ENCODE results near the gene PSMA7.

PSMA7 gene

GRCh38 chr20:62136283-62137091 lies 6.7 kb downstream of the PSMA7 start:
- DNase-seq (ENCODE audit: low spot score) = peak; percentile 67

- DNase-seq (ENCODE audit: low spot score) = no peak
Observed at GRCh38 chr20:62135573-62136266, 7.5 kb downstream of the PSMA7 start.

GRCh38 chr20:62134735-62135231 lies 8.4 kb downstream of the PSMA7 start:
- DNase-seq (ENCODE audit: low spot score) = no peak

GRCh38 chr20:62133864-62134263 lies 9.3 kb downstream of the PSMA7 start:
- DNase-seq (ENCODE audit: low spot score) = peak; percentile 40

- DNase-seq (ENCODE audit: low spot score) = no peak
Observed at GRCh38 chr20:62133051-62133845, 9.9 kb downstream of the PSMA7 start.

- DNase-seq (ENCODE audit: low spot score) = no peak
Observed at GRCh38 chr20:62132421-62132820, 10.8 kb downstream of the PSMA7 start.

GRCh38 chr20:62131560-62132320 lies 11.5 kb downstream of the PSMA7 start:
- DNase-seq (ENCODE audit: low spot score) = no peak

GRCh38 chr20:62129731-62130531 lies 13.3 kb downstream of the PSMA7 start:
- no peak for DNase-seq (ENCODE audit: low spot score)

- no peak for DNase-seq (ENCODE audit: low spot score)
Observed at GRCh38 chr20:62128502-62128901, 14.7 kb downstream of the PSMA7 start.

- no peak for DNase-seq (ENCODE audit: low spot score)
Observed at GRCh38 chr20:62127799-62128198, 15.4 kb downstream of the PSMA7 start.

- DNase-seq (ENCODE audit: low spot score) = no peak
Observed at GRCh38 chr20:62126141-62126540, 17.1 kb downstream of the PSMA7 start.

GRCh38 chr20:62123450-62124118 lies 19.6 kb downstream of the PSMA7 start:
- DNase-seq (ENCODE audit: low spot score) = no peak

- DNase-seq (ENCODE audit: low spot score) = peak; percentile 50
Observed at GRCh38 chr20:62122654-62123449, 20.3 kb downstream of the PSMA7 start.

GRCh38 chr20:62121776-62122653 lies 21.2 kb downstream of the PSMA7 start, which contains the start of gene LSM14B:
Gene LSM14B (plus strand): TSS chr20:62122475. CDS start chr20:62122667, 192 bp downstream.
- peak; percentile 99 for DNase-seq (ENCODE audit: low spot score)

GRCh38 chr20:62120990-62121775 lies 22.0 kb downstream of the PSMA7 start:
- DNase-seq (ENCODE audit: low spot score) = no peak

- DNase-seq (ENCODE audit: low spot score) = no peak
Observed at GRCh38 chr20:62120365-62120762, 22.8 kb downstream of the PSMA7 start.

- DNase-seq (ENCODE audit: low spot score) = no peak
Observed at GRCh38 chr20:62119591-62120364, 23.4 kb downstream of the PSMA7 start.

Measured in hepatic stellate cell (primary cell).